OCI-M2 (cell line): ENCODE data around the gene LIMS2.

Experiments
- DNase-seq: peaks from one replicate; lab custom pipeline; 2025; ENCODE audit not compliant: unreplicated experiment; lab: John Stamatoyannopoulos, UW

Gene LIMS2

DNA sequence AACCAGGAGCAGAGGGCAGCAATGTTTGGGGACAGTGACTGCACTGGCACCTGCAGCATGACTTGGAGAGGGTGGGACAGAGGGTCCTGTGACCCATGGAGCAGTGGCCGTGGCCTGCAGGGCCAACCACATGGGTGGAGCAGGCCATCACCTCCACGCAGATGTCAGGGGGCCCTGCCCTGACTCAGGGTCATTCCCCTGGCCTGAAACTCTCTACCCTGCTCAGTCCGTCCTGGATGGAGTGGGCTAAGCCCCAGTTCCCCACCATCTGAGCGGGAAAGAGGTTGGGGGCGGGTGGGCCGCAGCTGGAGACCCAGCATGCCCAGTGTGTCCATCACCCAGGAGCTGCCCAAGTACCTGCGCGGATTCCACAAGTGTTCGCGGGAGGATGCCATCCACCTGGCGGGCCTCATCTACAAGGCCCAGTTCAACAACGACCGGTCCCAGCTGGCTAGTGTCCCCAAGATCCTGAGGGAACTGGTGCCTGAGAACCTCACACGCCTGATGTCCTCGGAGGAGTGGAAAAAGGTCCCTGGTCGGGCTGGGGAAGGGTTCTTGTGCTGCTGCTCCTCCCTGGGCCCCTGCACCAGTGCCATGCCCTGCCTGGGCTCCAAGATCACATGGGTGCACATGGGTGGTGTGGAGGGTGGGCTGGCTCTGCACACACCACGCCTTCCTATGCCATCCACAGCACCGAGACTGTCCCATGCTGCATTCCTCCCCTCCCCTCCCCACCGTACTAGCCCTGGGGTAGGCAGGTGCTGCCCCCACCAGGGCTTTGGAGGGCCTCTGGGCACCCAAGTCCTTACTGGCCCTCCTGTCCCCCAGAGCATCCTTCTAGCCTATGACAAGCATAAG is 39.7 kb downstream of the LIMS2 start:
- no peak for DNase-seq

DNA sequence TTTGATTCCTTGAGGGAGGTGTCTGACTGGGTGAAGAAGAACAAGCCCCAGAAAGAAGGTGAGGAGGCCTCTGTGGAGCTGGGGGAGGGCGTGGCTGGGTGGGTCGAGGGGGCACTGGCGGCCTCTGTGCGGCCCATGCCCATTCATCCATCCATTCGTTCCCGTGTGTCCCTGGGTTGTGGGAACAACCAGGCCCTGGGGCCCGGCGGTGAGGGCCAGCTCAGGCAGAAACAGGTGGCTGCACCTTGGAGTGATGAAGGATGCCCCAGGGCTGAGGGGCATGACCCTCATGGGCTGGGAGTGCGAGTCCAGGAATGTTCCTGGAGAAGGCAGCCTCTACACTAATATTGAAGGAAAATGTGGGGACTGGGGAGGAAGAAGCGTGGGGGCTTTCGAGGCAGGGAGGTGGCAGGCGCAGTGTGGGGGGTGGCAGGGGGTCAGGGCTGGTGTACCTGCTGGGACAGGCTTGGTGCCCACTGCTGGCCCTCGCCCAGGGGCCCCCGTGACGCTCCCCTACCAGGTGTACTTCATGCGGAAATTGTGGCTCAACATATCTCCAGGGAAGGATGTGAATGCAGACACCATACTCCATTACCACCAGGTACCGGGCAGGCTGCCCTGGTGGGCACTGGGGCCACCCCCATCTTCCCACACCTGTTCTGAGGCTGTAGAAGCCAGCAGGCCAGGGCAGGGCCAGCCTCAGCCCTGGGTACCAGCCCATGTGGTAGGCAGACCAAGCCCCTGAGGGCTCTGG is 40.5 kb downstream of the LIMS2 start:
- DNase-seq = no peak

DNA sequence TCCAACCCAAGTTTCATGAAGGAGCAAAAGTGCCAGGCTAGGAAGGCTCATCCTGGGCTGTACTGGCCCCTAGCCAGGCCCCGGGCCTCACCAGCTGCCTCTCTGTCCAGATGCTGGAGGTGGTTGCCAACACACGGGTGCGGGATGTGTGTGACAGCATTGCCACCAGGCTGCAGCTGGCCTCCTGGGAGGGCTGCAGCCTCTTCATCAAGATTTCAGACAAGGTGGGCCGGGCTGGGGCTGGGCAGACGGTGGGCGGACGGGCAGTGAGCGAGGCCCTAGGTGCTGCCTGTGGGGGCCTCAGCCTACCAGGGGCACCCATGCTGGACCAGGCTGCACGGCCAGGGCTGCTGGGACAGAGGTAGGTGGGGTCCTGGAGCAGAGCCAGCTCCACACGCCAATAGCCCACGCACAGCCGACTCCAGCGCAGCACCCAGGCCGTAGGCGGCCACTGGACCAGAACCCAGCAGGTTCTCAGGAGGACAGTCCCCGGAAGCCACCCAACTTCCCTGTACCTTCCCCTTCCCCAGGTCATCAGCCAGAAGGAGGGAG is 41.2 kb downstream of the LIMS2 start:
- DNase-seq = no peak

DNA sequence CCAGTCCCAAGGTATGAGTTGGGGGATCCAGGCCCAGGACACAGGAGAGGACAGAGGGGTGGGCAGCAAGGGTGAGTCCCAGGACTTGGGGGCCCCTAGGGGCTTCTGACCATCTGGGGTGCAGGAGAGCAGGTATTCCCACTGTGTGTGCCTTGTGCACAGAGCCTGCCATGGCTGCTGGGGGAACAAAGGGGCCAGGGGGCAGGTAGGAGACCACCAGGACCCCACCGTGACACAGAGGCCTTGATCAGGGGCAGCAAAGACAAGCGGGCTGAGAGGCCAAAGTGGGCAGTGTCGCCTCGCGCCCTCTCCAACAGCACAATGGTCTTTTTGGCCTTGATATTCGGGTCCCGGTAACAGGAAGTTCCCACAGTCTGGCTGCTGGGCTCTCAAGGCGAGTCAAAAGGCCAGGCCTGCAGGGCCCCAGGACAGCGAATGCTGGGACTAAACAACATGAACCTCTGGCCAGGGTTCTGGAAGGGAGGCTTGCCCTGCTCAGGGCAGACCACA is 41.7 kb downstream of the LIMS2 start:
- no peak for DNase-seq

DNA sequence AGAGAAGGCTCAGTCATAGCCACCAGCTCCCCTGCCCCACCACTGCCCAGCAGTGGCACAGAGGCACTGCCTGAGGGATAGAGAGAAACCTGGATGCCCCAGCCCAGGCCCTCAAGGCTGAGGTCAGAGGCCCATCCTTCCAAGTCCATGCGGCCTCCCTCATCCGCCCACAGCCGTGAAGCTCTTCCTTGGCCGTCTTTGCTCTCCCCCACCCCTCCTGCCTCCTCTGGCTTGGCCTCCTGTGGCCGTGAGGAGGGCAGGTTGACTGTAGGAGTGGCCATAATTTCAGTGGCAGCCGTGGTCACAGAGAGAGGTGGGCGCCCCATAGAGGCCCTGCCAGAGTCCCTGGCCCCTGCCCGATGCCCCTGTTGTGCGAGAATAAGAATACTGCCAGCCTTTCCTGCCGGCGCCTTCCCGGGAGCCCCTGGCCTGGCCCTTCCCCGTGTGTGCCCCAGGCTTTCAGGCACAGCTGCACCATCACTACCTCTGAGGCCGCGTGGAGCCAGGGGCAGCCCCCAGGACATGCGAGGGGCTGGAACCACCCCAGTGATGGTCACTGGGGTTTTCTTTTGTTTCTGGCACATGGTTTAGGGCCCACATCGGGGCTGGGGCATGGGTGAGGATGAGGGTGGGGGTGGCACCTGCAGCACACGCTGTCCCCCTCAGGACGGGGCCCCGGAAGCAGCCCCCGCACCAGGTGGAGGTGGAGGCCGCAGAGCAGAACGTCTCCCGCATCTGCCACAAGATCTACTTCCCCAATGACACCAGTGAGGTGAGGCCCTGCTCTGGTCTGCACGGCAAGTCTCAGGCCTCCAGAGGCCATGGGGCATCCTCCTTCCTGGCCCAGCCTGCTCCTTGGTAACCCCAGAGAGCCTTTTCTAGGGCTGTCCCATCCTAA is 42.5 kb downstream of the LIMS2 start:
- DNase-seq = no peak

DNA sequence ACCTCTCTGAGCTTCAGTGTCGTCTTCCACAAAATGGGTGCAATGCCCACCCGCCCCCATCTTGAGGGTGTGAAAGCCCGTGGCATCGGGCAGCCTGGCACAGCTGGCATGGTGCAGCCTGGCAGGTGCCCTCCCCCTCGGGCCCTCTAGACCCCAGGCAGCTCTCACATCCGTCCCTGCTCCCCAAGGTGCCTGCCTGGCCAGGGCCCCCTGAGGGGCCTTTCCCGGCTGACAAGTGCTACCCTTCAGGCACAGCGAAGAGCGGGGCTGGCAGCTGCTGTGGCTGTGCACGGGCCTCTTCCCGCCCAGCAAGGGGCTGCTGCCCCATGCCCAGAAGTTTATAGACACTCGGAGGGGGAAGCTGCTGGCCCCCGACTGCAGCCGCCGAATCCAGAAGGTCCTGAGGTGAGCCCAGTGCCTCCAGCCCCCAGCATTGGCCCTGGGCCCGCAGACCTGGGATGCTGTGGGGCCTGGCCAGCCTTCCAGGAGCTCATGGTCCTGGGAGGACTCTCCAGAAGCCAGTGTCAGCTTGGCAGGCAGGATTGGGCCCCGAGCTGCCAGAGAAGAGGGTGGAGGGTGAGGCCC is 43.2 kb downstream of the LIMS2 start:
- no peak for DNase-seq

DNA sequence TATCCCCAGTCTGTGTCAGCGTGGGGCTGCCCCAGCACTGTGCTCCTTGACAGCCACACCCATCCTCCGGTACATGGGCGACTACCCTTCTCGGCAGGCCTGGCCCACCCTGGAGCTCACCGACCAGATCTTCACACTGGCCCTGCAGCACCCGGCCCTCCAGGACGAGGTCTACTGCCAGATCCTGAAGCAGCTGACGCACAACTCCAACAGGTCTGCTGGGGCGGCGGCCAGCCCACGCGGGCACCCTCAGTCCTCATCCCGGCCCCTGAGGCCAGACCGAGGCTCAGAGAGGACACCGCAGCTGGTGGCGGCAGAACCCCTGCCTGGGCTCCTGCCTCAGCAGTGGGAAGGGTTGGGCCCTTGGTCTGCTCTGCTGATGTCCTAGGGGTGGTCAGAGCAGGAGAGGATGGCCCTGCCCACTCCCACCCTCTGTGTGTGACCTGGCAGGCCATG is 43.8 kb downstream of the LIMS2 start:
- DNase-seq = no peak

DNA sequence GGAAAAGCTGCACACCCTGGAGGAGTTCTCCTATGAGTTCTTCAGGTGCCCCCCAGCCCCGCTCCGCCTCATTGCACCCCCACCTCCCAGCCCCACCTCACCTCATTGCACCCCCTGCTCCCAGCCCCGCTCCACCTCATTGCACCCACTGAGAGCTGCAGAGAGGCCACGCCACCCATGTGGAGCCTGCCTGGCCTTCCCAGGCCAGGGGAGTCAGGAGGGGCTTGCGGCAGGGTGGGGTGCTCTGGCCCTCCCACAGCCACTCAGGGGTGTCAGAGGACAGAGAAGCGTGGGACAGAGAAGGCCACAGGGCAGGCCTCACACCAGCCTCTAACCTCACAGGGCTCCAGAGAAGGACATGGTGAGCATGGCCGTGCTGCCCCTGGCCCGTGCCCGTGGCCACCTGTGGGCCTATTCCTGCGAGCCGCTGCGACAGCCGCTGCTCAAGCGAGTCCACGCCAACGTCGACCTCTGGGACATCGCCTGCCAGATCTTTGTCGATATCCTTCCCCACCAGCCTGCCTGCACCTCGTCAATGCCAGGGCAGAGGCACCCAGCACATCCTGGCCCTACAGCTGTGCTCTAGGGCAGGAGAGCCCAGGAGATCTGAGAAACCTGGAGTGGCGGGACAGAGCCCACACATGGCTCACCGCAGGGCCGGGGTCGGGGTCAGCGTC is 44.3 kb downstream of the LIMS2 start:
- no peak for DNase-seq

DNA sequence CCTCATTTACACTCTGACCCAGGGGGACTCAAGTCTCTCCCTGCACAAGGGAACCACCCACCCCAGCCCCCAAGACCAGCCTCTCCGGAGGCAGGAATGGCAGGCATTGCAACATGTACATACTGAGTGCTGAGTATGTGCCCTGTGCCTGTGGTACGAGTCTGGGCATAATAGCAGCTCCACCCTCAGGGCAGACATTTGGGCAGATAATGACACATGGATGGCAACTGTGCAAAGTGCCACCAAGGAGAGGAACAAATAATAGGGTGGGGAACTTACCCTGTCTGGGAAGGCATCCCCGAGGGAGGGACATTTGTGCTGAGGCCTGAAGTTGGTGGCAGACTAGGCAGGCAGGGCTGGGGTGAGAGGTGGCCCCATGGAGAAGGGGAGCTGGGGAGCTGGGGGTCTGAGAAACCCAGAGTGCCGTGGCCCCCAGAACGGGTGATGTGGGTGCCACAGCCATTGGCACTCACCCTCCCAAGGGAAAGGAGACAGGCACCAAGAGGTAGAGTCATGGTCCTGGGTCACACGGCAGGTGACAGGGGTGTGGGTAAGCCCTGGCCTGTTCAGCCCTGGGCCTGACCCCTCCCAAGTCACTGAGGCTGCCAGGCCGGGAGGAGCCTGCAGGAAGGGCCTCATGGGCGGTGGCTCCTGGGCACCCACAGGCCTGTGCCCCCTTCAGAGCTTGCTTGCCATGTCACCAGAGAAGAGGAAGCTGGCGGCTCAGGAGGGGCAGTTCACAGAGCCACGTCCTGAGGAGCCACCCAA is 45.0 kb downstream of the LIMS2 start:
- no peak for DNase-seq

DNA sequence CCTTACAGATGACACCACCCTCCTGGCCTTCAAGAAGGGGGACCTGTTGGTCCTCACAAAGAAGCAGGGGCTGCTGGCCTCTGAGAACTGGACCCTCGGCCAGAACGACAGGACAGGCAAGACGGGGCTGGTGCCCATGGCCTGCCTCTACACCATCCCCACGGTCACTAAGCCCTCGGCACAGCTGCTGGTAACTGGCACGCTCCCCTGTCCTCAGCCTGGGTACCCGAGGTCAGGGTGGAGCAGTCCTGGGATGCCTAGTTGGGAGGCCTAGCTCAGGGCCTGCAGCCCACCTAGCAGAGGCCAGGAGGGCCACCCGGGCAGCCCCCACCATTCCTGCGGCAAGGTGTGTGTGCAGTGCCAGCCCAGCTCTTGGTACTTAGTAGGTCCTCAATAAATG is 45.7 kb downstream of the LIMS2 start:
- DNase-seq = no peak

DNA sequence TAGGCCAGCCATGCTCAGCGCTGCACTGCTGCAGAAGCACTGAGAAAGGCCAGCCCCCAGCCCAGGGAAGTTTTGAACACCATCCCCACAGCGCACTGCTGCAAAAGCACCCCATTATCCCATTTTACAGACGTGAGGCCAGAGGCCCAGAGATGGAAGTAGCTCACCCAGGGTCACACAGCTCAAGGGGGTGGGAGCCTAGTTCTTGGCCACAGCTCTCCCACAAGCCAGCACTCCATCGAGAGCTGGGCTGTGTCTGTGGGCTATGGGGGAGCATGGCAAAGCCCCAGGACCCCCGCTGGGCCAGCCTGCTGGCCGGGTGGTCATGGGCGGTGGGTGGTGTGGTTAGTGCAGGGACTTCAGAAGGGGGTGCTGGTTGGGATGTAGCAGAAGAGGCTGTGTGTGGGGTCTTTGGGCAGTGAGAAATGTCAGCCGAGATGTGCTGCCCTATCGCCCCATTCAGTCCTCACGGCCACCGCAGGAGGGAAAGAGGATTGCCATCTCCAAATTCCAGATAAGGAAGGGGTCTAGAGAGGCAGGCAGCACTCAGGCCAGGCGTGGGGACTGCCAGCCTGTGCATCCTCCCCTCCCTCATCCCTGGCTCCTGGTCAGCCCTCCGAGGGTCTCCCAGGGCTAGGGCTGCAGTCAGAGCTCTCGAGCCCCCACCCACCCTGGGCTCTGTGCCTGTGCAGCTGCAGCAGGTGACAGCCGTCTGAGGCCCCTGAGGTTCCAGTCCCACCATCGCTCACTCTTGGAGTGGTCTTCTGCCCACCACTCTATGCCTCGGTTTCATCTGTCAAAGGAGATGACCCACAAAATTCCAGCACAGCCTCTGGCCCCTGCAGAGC is 46.3 kb downstream of the LIMS2 start:
- DNase-seq = no peak

DNA sequence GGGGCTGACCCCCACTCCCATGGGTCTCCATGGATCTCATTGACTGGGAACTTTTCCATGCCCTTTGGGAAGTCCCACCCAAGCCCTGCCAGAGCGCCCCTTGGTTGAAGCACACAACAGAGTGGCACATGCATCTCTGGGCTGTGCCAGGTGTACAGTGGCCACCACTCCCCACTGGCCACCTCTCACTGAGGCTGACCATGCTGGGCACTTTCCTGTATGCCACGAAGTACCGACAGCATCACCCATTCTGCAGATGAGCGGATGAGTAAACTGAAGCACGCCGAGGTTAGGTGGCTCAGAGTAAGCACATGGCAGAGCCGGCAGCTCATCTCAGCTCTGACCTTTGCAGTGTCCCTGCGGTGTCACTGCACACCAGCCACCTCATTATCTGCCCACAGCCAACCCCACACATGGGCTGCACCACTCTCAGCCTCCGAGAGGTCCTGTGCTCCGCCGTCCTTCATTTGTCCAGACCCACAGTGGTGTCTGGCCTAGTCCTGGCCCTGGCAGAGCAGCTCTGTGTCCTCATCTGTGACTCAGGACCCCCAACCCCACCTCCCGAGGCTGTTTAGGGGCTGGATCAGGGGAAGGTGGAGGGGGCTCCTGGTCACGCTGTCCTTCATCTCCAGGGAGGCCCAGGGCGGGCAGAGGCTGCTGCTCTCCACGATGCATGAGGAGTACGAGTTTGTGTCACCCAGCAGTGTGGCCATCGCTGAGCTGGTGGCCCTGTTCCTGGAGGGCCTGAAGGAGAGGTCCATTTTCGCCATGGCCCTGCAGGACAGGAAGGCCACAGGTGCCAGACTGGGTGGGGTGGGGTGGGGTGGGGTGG is 47.4 kb downstream of the LIMS2 start:
- DNase-seq = no peak

DNA sequence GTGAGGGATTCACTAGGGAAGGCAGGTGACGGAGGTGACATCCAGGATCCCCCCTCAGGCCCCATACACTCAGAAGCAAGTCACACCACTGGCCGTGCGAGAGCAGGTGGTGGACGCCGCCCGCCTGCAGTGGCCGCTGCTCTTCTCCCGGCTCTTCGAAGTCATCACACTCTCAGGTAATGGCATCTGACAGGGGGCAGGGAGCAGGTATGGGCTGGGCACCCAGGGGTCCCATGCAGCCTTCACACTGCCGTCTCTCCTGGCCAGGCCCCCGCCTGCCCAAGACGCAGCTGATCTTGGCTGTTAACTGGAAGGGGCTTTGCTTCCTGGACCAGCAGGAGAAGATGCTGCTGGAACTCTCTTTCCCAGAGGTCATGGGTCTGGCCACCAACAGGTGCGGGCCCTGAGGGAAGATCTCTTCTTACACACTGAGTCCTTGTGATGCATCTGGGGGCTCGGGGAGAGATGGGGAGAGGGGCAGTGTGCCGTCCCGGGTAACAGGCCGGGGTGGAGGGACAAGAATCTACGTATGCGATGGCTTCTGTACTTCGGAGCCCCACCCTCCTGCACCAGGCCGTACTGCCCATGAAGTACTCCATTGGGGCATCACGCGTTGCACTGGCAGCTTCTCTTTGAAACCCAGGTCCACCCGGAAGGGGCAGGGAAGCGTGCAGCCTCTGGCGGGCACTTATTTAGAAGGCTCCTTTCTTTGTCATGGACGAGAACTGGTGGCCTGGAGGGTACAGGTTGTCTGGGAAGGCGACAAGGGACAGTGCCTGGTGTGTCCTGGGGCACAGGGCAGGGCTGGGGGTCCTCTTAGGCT is 48.2 kb downstream of the LIMS2 start:
- no peak for DNase-seq

DNA sequence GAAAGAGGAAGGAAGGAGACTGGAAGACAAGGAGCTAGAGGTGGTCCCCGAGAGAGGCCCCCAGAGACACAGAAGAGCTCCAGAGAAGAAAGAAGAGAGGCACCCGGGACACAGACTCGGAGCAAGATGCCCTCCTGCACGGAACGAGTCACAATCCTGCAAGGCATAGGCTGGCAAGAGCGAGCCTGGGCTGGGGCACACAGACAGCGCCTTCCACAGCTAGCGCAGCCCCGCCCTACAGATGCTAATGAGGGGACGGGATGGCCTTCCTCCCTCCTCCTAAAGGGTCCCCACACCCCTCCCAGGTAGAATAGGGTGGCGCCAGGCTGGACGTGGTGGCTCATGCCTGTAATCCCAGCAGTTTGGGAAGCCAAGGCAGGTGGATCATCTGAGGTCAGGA is 49.2 kb downstream of the LIMS2 start:
- no peak for DNase-seq

DNA sequence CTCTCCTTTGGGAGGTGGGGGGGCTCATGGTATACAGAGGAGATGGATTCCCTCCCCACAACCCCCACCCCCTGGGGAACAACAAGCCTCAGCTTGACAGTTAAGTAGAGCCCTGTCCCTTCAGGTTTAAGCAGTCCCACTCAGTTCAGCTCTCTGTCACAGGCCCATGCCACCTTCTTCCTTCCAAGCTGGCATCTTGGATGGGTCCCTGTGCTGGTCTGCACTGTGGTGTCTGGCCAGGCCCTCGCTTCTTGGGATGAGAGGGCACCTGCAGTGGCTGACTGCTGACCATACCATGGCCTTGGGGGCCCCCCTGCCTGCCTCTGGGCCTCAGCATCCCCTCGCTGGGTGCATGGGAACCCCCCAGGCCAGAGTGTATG is 49.8 kb downstream of the LIMS2 start:
- no peak for DNase-seq

DNA sequence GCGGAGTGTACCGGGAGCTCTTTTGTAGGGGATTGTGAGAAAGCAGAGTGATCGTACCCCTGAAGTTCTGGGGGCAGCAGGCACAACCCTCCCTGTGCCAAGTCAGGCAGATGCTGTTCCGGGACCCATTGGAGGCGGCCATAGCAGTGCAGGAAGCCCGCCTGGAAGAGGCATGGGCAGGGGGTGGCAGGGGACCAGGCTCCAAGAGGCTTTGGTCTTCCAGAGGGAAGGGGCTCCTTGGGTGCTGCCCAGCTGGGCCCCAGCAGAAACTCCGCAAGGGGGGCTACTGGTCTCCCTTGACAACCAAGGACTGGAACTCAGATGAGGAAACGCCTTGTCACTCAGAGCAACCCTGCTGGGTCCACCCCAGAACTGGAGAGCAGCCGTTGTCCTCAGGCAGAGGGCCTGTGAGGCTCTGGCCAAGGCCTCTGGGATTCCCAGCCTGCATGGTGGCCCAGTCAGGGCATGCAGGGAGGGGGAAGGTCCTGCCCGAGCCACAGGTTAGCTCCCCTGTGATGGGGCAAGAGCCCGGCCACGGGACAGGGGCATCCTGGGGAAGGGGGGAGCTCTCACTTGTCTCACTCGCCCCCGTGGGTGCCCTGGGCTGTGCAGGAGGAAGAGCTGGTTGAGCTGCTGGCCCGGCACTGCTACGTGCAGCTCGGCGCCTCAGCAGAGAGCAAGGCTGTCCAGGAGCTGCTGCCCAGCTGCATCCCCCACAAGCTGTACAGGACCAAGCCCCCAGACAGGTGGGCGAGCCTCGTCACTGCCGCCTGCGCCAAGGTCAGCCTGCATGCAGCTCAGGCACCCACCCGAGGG is 50.4 kb downstream of the LIMS2 start:
- no peak for DNase-seq
